Right lobe of liver (tissue), 4 donors: ENCODE results near the gene KCNRG.

ENCODE experiments used
- CTCF ChIP-seq, 4 donors: fragments of 200-600 bp in 3 of 4; fragments of 450-650 bp in 1 of 4; IDR thresholded peaks; one replicate each; pipeline versions ENCODE4 v1.5.1 to v1.8.0; 2016 to 2022; ENCODE audit warnings: antibody characterized with exemption in 4 of 4, mild to moderate bottlenecking in 2 of 4
- POLR2A ChIP-seq: fragments of 450-650 bp; IDR thresholded peaks from one replicate; pipeline ENCODE4 v1.6.1; 2017; ENCODE audit warnings: antibody characterized with exemption, mild to moderate bottlenecking
- donor health status: DM: no; HTN: no; CAD: no.
- donor health status: DM: no; HTN: no; CAD: no.
- donor health status: DM: no; HTN: yes; CAD: no.

GRCh38 chr13:49985129-49985528 is 30.1 kb upstream of the KCNRG start:
- TF ChIP-seq CTCF (IDR thresholded peaks at IDR 0.05) (no peak), POLR2A (no peak)
